Measurements from ENCODE around the gene TMEM203.

The TMEM203 gene

DNA sequence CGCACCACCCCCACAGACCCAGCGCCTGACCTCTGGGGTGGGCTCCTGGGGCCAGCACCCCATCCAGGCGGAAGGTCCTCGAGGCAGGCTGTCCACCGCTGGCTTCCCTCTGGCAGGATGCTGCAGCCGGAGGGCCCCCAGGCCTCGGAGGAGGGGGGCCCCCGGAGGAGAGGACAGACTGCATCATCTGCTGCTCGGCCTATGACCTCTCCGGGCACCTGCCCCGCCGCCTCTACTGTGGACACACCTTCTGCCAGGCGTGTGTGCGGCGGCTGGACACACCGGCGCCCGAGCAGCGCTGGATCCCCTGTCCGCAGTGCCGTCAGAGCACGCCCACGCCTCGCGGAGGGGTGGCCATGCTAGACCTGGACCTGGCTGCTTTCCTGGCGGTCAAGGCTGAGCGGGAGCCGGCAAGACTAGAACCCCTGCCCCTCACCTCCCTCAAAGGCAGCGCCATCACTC, 23.1 kb upstream of the TMEM203 start:
- Mint-ChIP-seq H3K27ac (no peak overlapping the region), H3K9me3 (no peaks in the 10 kb centered on the region), H3K4me1 (peaks cover 9 to 24% of the 10 kb centered on the region in 2 donors), H3K4me3 (no peak overlapping the region), H3K27me3 (peaks cover 12 to 28% of the 10 kb centered on the region in 2 donors), H3K36me3 (no peaks in the 10 kb centered on the region)
- no peak for DNase-seq
- no peak for ATAC-seq (replicated peaks)

DNA sequence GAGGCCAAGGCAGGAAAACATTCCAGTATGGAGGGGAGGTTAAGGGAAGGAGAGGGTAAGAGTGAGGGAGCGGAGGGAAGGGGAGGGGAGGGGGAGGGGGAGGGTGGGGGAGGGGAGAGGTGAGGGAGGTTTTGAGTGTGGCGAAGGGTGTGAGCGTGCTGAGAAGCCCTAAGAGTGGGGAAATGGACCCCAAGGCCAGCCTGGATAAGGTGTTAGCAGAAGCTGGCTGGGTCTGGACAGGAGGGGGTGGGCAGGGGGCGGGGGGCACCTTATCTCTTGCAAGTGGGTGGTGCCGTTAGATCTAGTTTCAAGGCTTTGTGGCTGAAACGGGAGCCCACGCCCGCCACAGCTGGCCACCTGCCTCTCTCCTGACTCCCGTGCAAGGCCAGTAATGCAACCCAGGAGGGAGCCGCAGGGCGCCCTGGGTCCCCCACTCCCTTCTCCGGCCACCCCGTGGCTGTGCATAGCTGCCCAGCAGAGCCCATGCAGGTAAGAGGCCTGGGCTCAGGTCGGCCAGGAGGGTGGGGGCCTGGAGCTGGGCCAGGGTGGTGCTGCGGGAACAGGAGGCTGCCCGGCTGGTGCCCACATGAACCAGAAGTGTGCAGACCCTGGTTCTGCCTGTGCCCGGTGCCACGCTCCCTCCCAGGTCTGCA, 22.5 kb upstream of the TMEM203 start:
- ATAC-seq (replicated peaks) (no peak), DNase-seq (no peak)
- Mint-ChIP-seq H3K4me3 (peak overlapping the region in 1 of 2 donors; percentile 29), H3K27me3 (peaks cover 12 to 28% of the 10 kb centered on the region in 2 donors), H3K4me1 (peaks cover 10 to 26% of the 10 kb centered on the region in 2 donors), H3K27ac (peak overlapping the region; percentile 87), H3K36me3 (no peaks in the 10 kb centered on the region), H3K9me3 (no peaks in the 10 kb centered on the region)

GRCh38 chr9:137227054-137227852, 21.8 kb upstream of the TMEM203 start, which contains the start of gene RNF224:
RNF224 (plus strand) TSS chr9:137227502; CDS start chr9:137228336, 834 bp downstream.
- peak; percentile 57 for ATAC-seq (replicated peaks)
- DNase-seq, result peak; percentile 73

GRCh38 chr9:137226338-137227053, 21.0 kb upstream of the TMEM203 start:
- no peaks in the 10 kb centered on the region for H3K36me3 Mint-ChIP-seq
- peaks cover 12 to 18% of the 10 kb centered on the region in 2 donors for H3K27me3 Mint-ChIP-seq
- H3K27ac Mint-ChIP-seq, result peak overlapping the region; percentile 83
- H3K4me1 Mint-ChIP-seq, result peaks cover 13 to 30% of the 10 kb centered on the region in 2 donors
- H3K9me3 Mint-ChIP-seq, result no peaks in the 10 kb centered on the region
- no peak overlapping the region for H3K4me3 Mint-ChIP-seq
- no peak for DNase-seq
- ATAC-seq (replicated peaks), result no peak

More at GRCh38 chr9:137227054-137227852, 21.8 kb upstream of the TMEM203 start, which contains the start of gene RNF224:
- no peaks in the 10 kb centered on the region for H3K36me3 Mint-ChIP-seq
- H3K4me1 Mint-ChIP-seq, result peaks cover 13 to 30% of the 10 kb centered on the region in 2 donors
- peak within 1 kb of the TSS; percentile 87 for H3K27ac Mint-ChIP-seq
- no peaks in the 10 kb centered on the region for H3K9me3 Mint-ChIP-seq
- peaks cover 12 to 24% of the 10 kb centered on the region in 2 donors for H3K27me3 Mint-ChIP-seq
- peak within 1 kb of the TSS in 1 of 2 donors; percentile 29 for H3K4me3 Mint-ChIP-seq

- DNase-seq (no peak), ATAC-seq (replicated peaks) (no peak)
- Mint-ChIP-seq H3K36me3 (no peaks in the 10 kb centered on the region), H3K27me3 (peaks cover 12 to 18% of the 10 kb centered on the region in 2 donors), H3K4me3 (no peak overlapping the region), H3K9me3 (no peaks in the 10 kb centered on the region), H3K4me1 (peaks cover 14 to 30% of the 10 kb centered on the region in 2 donors), H3K27ac (no peak overlapping the region)
Measured at GRCh38 chr9:137225699-137226331, 20.4 kb upstream of the TMEM203 start.

DNA sequence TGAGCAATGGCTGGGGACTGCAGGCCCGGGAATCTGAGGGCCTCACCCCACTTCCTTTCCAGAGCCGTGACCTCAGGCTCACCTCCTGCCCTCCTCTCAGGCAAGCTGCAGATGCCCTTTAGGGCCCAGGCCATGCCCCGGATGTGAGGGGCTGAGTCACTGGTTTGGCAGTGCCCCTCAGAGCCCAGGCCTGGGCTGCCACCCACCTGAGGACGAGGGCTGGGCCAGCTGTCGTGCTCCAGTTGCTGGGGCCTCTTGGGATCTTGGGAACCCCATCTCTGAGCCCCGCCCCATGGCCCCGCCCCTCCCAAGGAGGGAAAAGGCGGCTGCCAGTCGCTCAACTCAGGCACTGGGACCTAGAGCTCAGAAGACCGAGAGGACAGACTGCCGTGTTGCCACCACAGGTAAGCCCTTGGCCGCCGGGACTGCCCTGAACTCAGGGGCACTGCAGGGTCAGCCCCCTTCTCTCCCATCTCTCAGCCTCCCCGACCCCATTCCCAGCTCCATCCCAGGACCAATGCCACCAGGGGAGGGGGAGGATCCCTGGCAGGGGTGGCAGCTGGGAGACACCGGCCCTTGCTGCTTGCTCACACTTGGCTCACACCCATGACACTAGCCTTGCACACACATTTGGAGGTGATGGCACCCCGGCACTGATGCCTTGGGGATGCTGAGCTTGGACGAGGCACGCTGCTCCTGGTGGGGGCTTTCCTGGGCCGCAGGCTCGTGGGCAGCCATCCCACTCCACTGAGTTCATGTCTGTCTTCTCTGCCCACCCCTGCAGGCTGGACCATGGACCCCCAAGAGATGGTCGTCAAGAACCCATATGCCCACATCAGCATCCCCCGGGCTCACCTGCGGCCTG, 19.6 kb upstream of the TMEM203 start, which contains the start of gene CYSRT1:
CYSRT1 (plus strand) TSS at position 345 of the 865 bp plus-strand sequence; CDS start at position 793, 448 bp downstream.
- H3K27ac Mint-ChIP-seq, result peak within 1 kb of the TSS; percentile 91
- peak within 1 kb of the TSS; percentile 83 to 92 for H3K4me3 Mint-ChIP-seq
- H3K9me3 Mint-ChIP-seq, result no peaks in the 10 kb centered on the region

GRCh38 chr9:137223078-137223970, 17.9 kb upstream of the TMEM203 start:
- DNase-seq, result peak; percentile 99
- ATAC-seq (replicated peaks), result peak; percentile 84 to 85
- Mint-ChIP-seq H3K27me3 (peaks cover 6 to 8% of the 10 kb centered on the region in 2 donors), H3K9me3 (no peaks in the 10 kb centered on the region), H3K4me1 (peaks cover 14 to 30% of the 10 kb centered on the region in 2 donors), H3K36me3 (peaks cover 0 to 5% of the 10 kb centered on the region in 2 donors), H3K27ac (peak overlapping the region; percentile 91), H3K4me3 (peak overlapping the region; percentile 83 to 92)

More for the DNA sequence above, 19.6 kb upstream of the TMEM203 start, which contains the start of gene CYSRT1:
- H3K36me3 Mint-ChIP-seq, result no peaks in the 10 kb centered on the region
- H3K4me1 Mint-ChIP-seq, result peaks cover 14 to 30% of the 10 kb centered on the region in 2 donors
- peaks cover 12 to 18% of the 10 kb centered on the region in 2 donors for H3K27me3 Mint-ChIP-seq
- no peak for ATAC-seq (replicated peaks)
- no peak for DNase-seq

DNA sequence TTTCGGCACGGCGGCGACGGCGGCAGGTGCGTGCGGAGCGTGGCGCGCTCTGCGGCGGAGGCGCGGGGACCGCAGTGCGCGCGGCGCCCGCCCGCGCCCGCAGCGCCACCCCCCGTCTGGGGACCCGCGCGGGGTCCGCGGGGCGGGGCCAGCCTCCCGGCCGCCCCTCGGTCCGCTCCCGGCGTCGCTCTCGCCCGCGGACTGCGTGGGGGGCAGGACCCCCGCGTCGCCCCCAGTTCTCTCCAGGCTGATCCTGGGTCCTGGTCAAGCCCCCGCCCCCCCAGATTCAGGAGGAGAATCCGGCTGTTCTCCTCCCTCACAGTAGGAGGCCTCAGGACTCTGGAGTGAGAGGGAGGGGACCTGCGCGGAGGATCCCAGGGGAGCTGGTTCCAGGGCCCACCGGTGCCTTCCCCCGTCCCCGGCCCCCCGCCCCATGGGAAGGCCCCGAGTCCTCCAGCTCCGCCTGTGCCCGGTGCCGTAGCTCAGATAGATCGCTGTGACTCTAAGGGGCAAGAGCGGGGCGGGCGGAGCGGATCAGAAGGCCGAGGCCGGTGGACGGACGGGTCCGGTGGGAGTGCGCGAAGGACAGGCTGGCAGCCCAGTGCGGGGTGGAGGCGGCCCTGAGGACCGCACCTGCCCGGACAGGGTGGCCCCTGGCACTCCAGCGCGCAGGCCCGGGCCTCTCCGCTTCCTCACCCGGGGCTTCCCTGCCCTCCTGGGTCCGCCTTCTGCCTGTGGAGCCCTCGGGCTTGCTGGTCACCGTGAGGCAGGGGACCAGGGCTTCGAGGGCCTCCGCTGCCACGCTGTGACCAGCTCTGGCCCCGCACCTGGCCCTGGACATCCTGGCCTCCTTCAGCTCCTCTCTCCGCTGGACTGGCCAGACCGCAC, 17.0 kb upstream of the TMEM203 start, which contains the start of gene RNF208:
RNF208 (minus strand) TSS at position 51 of the 888 bp plus-strand sequence. CDS start 1,028 bp downstream, outside the sequence.
- Mint-ChIP-seq H3K4me1 (peaks cover 11 to 25% of the 10 kb centered on the region in 2 donors), H3K27me3 (peaks cover 1 to 4% of the 10 kb centered on the region in 2 donors), H3K4me3 (peak within 1 kb of the TSS; percentile 83 to 92), H3K36me3 (peaks cover 0 to 5% of the 10 kb centered on the region in 2 donors), H3K9me3 (no peaks in the 10 kb centered on the region), H3K27ac (peak within 1 kb of the TSS; percentile 91)
- DNase-seq (no peak), ATAC-seq (replicated peaks) (peak in 1 of 2 donors; percentile 8)

GRCh38 chr9:137221506-137222111, 16.2 kb upstream of the TMEM203 start:
- ATAC-seq (replicated peaks) (no peak), DNase-seq (no peak)
- Mint-ChIP-seq H3K4me1 (peaks cover 10 to 27% of the 10 kb centered on the region in 2 donors), H3K4me3 (peak overlapping the region in 1 of 2 donors; percentile 22), H3K9me3 (no peaks in the 10 kb centered on the region), H3K36me3 (peaks cover 0 to 5% of the 10 kb centered on the region in 2 donors), H3K27ac (no peak overlapping the region), H3K27me3 (peaks cover 0 to 4% of the 10 kb centered on the region in 2 donors)

DNA sequence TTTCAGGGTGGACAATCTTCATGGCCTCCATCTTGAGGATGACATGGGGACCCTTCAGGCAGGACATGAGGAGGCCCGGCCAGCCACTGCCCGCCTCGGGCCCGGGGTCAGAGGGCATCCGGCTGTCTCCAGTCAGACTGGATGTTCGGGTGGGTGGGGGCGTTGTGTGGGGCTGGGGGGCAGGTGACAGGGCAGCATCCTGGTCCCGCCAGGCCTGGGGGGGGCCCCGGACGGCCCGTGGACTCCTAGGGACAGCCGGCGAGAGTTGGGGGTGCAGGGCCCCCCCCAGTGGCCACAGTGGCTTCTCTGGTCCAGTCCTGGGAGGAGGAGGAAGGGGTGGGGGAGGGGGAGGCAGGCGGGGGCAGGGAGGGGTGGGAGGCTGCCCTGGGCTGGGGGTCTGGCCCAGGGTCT, 15.7 kb upstream of the TMEM203 start:
- ATAC-seq (replicated peaks) (no peak), DNase-seq (no peak)
- Mint-ChIP-seq H3K36me3 (peaks cover 0 to 5% of the 10 kb centered on the region in 2 donors), H3K9me3 (no peaks in the 10 kb centered on the region), H3K27ac (peak overlapping the region; percentile 62), H3K27me3 (no peaks in the 10 kb centered on the region), H3K4me1 (peaks cover 10 to 27% of the 10 kb centered on the region in 2 donors), H3K4me3 (peak overlapping the region; percentile 48 to 73)

Measured in stimulated activated naive B cell treated with anti-CD40 and anti-IgM and Interleukin-4, amounts not matched to agents 10 μg/mL and 1 μg/mL and 100 μg/mL, for 72 hours (primary cell).